Spleen (tissue), 11 donors: Measurements from ENCODE around the gene HERC3. TPM values are rescaled to one million over a fixed set of nuclear protein-coding genes. Genes with fewer than 3 reads are reported as not detected.

Experiments used
- DNase-seq: peaks from one replicate; pipeline ENCODE4 v3.0.0-alpha.2; 2020
- H3K27ac ChIP-seq, 8 donors: fragments of 200-600 bp; sonication (generic) in 7 of 8; 1 replicate in 4 of 8; 2 replicates in 4 of 8; pipeline versions ENCODE4 v1.5.0 to v1.8.0; 2016 to 2021; ENCODE audit warnings: inconsistent platforms in 4 of 8, mild to moderate bottlenecking in 4 of 8, moderate library complexity in 1 of 8
- H3K27me3 ChIP-seq, 7 donors: fragments of 200-600 bp; sonication (generic) in 6 of 7; replicated peaks in 1 of 7; 1 replicate in 4 of 7; 2 replicates in 3 of 7; pipeline versions ENCODE4 v1.5.0 to v1.8.0; 2016 to 2021; ENCODE audit warnings: inconsistent platforms in 3 of 7, mild to moderate bottlenecking in 1 of 7
- H3K36me3 ChIP-seq, 6 donors: fragments of 200-600 bp; sonication (generic) in 5 of 6; 1 replicate in 4 of 6; 2 replicates in 2 of 6; pipeline versions ENCODE4 v1.5.0 to v1.8.0; 2016 to 2021; ENCODE audit warnings: inconsistent platforms in 2 of 6
- H3K4me1 ChIP-seq, 6 donors: fragments of 200-600 bp; sonication (generic) in 5 of 6; 1 replicate in 3 of 6; 2 replicates in 3 of 6; pipeline versions ENCODE4 v1.5.0 to v1.8.0; 2016 to 2021; ENCODE audit warnings: inconsistent platforms in 3 of 6
- H3K4me3 ChIP-seq, 8 donors: fragments of 200-600 bp; sonication (generic) in 7 of 8; 1 replicate in 4 of 8; 2 replicates in 4 of 8; pipeline versions ENCODE4 v1.5.0 to v1.8.0; 2016 to 2021; ENCODE audit warnings: inconsistent platforms in 4 of 8, mild to moderate bottlenecking in 4 of 8, moderate library complexity in 2 of 8
- H3K9me3 ChIP-seq, 8 donors: fragments of 200-600 bp; sonication (generic) in 7 of 8; 1 replicate in 4 of 8; 2 replicates in 4 of 8; pipeline versions ENCODE4 v1.5.0 to v1.8.0; 2016 to 2021; ENCODE audit warnings: inconsistent platforms in 4 of 8
- POLR2A ChIP-seq, 3 donors: fragments of 450-650 bp; IDR thresholded peaks; one replicate each; pipeline ENCODE4 v1.5.1; 2017; ENCODE audit warnings: antibody characterized with exemption in 3 of 3, mild to moderate bottlenecking in 1 of 3
- POLR2AphosphoS5 ChIP-seq, 3 donors: sonication (generic); formaldehyde crosslinking; IDR thresholded peaks; one replicate each; pipeline ENCODE4 v1.5.1; 2017; ENCODE audit warnings: antibody characterized with exemption in 3 of 3
- WGBS, 5 donors: extraction: QIAGEN DNeasy Blood & Tissue Kit in 3 of 5; methylation state at CpG; one replicate each; pipeline versions ENCODE4 v1.1.5 to v1.1.7; 2013 to 2018; 5-methylcytosine and 5-hydroxymethylcytosine counted together
- intact Hi-C: fragments of 100-400 bp; cut with DNase I; formaldehyde crosslinking; loops from one replicate; pipeline ENCODE4 v1.15.0; 2023; ENCODE audit warnings: low total_unique reads
- polyA plus RNA-seq, 3 donors: library from polyadenylated mRNA; stranded (reverse); fragments of 200-250 nt; gene quantifications; one replicate each; pipeline ENCODE4 v1.2.1, GENCODE V29; 2013
- total RNA-seq, 7 donors: library from RNA; depleted of rRNA in 3 of 7; stranded (reverse); fragments of >200 nt in 3 of 7; fragmentation: NEBNext Ultra II Directional in 4 of 7; extraction: Animal tissue kit (Norgen Biotek cat#: 25700) in 4 of 7; gene quantifications; one replicate each; pipeline versions ENCODE4 v1.1.0 to v1.2.1, GENCODE V29; 2016 to 2021
- TF ChIP-seq, protein P1 (sequence below), 11 experiments: fragments of 200-600 bp in 7 of 11; fragments of 450-650 bp in 4 of 11; sonication (generic) in 4 of 11; IDR thresholded peaks in 8 of 11; conservative IDR thresholded peaks in 3 of 11; 1 replicate in 7 of 11; 2 replicates in 4 of 11; pipeline versions ENCODE4 v1.4.0 to v1.8.0; 2016 to 2021; ENCODE audit warnings: antibody characterized with exemption in 11 of 11, inconsistent platforms in 4 of 11, mild to moderate bottlenecking in 1 of 11
- donor health status: healthy with polysubstance abuse.
- donor health status: DM: no; HTN: no; CAD: no; lungs with moderate emphysema.
- donor health status: DM: no; HTN: no; CAD: no.
- donor health status: Bipolar disorder and iron deficiency.
- donor health status: healthy.
- donor health status: DM: no; HTN: no; CAD: no.
- donor health status: DM: yes; HTN: yes; CAD: no.

The HERC3 gene
- total and polyA plus RNA-seq, 10 donors: 4.4 to 73.5 (median 62.2) TPM

DNA sequence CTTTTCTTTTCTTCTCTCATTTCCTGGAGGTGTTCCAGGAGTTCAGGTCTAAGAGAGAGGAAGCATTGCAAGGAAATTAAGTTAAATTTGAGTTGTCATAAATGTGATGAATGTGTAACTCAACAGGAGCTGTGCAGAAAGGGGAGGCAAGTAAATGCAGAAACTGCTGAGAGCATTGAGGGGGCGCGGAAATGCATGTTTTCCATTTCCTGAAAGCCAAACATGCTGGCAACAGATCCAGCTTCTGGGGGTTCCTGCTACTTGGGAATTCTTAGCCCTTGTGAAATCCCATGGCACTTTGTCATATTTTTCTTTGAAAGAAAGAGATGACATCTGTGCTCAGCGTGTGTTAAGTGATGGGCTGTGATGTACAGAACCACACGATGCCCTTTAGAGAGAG, 139.1 kb downstream of the HERC3 start:
- H3K9me3 ChIP-seq: no peaks in the 10 kb centered on the region
- no peak overlapping the region for H3K4me3 ChIP-seq
- no peak overlapping the region for H3K27ac ChIP-seq
- H3K4me1 ChIP-seq: no peaks in the 10 kb centered on the region
- no peaks in the 10 kb centered on the region for H3K27me3 ChIP-seq
- TF ChIP-seq, protein P1, sequence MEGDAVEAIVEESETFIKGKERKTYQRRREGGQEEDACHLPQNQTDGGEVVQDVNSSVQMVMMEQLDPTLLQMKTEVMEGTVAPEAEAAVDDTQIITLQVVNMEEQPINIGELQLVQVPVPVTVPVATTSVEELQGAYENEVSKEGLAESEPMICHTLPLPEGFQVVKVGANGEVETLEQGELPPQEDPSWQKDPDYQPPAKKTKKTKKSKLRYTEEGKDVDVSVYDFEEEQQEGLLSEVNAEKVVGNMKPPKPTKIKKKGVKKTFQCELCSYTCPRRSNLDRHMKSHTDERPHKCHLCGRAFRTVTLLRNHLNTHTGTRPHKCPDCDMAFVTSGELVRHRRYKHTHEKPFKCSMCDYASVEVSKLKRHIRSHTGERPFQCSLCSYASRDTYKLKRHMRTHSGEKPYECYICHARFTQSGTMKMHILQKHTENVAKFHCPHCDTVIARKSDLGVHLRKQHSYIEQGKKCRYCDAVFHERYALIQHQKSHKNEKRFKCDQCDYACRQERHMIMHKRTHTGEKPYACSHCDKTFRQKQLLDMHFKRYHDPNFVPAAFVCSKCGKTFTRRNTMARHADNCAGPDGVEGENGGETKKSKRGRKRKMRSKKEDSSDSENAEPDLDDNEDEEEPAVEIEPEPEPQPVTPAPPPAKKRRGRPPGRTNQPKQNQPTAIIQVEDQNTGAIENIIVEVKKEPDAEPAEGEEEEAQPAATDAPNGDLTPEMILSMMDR (IDR thresholded peaks at IDR 0.05 in 8 of 11, conservative IDR thresholded peaks at IDR 0.05 in 3 of 11): no peak
- no peak for TF ChIP-seq POLR2AphosphoS5 (IDR thresholded peaks at IDR 0.05)
- TF ChIP-seq POLR2A (IDR thresholded peaks at IDR 0.05): no peak
- H3K36me3 ChIP-seq: peaks cover 4 to 72% (median 40%) of the 10 kb centered on the region in 6 donors
- intact Hi-C loops: no loop called here
- no peak for DNase-seq
- 69 to 72% (median 71%) methylated on average over 4 of the region's 4 CpGs for WGBS, 5 donors

DNA sequence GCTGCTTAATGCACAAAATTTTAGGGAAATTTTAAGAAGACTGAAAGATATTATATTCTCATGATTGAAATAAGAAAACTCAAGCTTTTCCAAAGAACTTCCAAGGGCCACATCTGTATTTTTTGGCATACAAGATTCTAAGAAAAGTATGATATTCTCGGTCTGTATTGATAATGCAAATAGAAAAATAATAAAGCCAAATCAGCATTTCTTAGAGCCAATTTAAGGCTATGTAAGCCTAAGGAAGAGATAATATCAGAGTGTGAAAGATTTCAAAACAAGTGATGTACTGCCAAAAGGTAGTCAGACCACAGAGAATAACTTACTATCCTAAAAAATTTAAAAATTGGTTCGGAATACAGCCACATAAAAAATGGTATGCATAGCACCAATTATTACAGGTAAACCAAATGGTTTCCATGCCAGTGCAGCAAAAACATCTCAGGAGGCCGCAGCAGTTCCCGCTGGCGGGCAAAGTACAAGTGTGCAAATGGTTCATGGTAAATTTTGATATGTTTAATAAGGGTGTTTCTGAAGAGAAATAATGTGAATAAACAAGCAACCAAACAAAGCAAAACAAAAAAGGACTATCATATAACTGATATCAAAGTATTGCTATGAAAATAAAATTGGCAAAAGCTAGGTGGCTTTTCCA, 140.6 kb downstream of the HERC3 start:
- Histone ChIP-seq H3K27ac (no peak overlapping the region), H3K4me1 (peaks cover 0 to 9% (median 3%) of the 10 kb centered on the region in 6 donors), H3K27me3 (no peaks in the 10 kb centered on the region), H3K36me3 (peaks cover 0 to 61% (median 25%) of the 10 kb centered on the region in 6 donors), H3K9me3 (no peaks in the 10 kb centered on the region), H3K4me3 (no peak overlapping the region)
- no peak for DNase-seq
- 95 to 99% (median 96%) methylated on average over 5 of the region's 5 CpGs for WGBS, 5 donors
- intact Hi-C loops: no loop called here
- TF ChIP-seq POLR2AphosphoS5 (IDR thresholded peaks at IDR 0.05) (no peak), POLR2A (IDR thresholded peaks at IDR 0.05) (no peak)
- TF ChIP-seq, protein P1 (IDR thresholded peaks at IDR 0.05 in 8 of 11, conservative IDR thresholded peaks at IDR 0.05 in 3 of 11): no peak

DNA sequence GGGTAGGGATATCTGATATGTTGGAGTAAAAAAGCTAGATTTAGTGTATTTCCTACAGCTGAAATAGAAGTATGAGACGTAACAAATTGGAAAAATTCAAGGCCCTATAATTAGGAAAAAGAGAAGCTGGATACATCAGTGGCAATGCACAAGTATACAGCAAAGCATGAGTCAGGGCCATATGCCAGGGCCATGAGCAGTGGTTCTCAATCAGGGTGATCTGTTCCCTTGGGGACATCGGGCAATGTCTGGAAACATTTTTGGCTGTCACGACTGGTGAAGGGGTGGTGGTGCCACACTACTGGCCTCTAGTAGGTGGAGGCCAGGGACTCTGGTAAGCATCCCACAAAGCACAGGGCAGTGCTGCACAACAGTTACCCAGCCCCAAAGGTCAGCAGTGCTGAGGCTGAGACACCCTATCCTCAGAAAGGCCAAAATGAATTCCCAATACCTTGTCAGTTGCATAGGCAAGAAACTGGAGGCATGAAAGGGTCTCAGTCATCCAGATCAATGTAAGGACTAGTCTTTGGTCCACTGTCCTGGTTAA, 142.2 kb downstream of the HERC3 start:
- Histone ChIP-seq H3K27me3 (no peaks in the 10 kb centered on the region), H3K9me3 (no peaks in the 10 kb centered on the region), H3K27ac (no peak overlapping the region), H3K4me1 (peaks cover 0 to 16% (median 6%) of the 10 kb centered on the region in 6 donors), H3K4me3 (no peak overlapping the region), H3K36me3 (peaks cover 0 to 55% (median 9%) of the 10 kb centered on the region in 6 donors)
- intact Hi-C loops: no loop called here
- no peak for DNase-seq
- TF ChIP-seq, protein P1 (IDR thresholded peaks at IDR 0.05 in 8 of 11, conservative IDR thresholded peaks at IDR 0.05 in 3 of 11): no peak
- TF ChIP-seq POLR2A (IDR thresholded peaks at IDR 0.05) (no peak), POLR2AphosphoS5 (IDR thresholded peaks at IDR 0.05) (peak in 1 of 3 donors; percentile 25)
- WGBS, 5 donors: 79 to 97% (median 87%) methylated on average over 3 of the region's 3 CpGs

DNA sequence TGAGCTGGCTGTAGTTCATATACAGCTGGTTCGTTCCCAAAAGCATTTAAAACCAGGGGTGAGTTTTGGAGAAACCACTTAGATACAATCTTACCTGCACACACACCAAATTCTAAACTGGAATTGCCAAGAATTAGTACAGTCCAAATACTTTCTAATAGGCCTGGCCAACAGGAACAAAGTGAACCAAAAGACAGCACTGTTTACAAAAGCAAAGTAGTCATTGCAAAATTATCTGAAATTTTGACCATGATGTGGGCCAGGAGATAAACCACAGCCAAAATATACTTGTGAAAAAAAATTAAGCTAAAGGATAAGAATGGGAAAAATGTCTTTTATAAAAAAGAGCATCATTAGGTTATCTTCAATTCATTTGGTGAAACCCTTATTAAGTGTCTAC, 143.3 kb downstream of the HERC3 start:
- peaks cover 0 to 16% (median 6%) of the 10 kb centered on the region in 6 donors for H3K4me1 ChIP-seq

More for the DNA sequence above, 143.3 kb downstream of the HERC3 start:
- WGBS, 5 donors: 85 to 100% (median 89%) methylated on average over 1 of the region's 1 CpG
- no peaks in the 10 kb centered on the region for H3K27me3 ChIP-seq
- no peaks in the 10 kb centered on the region for H3K9me3 ChIP-seq
- peaks cover 0 to 44% (median 2%) of the 10 kb centered on the region in 6 donors for H3K36me3 ChIP-seq
- H3K27ac ChIP-seq: no peak overlapping the region
- TF ChIP-seq POLR2A (IDR thresholded peaks at IDR 0.05): no peak
- TF ChIP-seq, protein P1 (IDR thresholded peaks at IDR 0.05 in 8 of 11, conservative IDR thresholded peaks at IDR 0.05 in 3 of 11): no peak
- TF ChIP-seq POLR2AphosphoS5 (IDR thresholded peaks at IDR 0.05): no peak
- H3K4me3 ChIP-seq: no peak overlapping the region
- DNase-seq: no peak
- intact Hi-C loops: no loop called here
